K562 (cell line): ENCODE results near the gene DYNC1H1. TPM values are rescaled to one million over a fixed set of nuclear protein-coding genes. Genes with fewer than 3 reads are reported as not detected.

Experiments used
- FOSL1 ChIP-seq: fragments of 200-800 bp; sonication (Bioruptor generic); conservative IDR thresholded peaks from 2 replicates; pipeline ENCODE4 v1.6.1; 2016; ENCODE audit warnings: missing genetic modification characterization, missing compliant biosample characterization
- ZNF165 ChIP-seq: fragments of 250-450 bp; sonication (Bioruptor Pico); IDR thresholded peaks from 2 replicates; pipeline ENCODE4 v1.4.0; 2020; ENCODE audit warnings: borderline replicate concordance
- ZNF445 ChIP-seq: fragments of 250-450 bp; sonication (Bioruptor Pico); IDR thresholded peaks from 2 replicates; pipeline ENCODE4 v1.4.0; 2020; ENCODE audit warnings: low read depth, mild to moderate bottlenecking, moderate library complexity
- polyA plus RNA-seq, 8 experiments: library from polyadenylated mRNA; depleted of rRNA in 4 of 8; stranded (reverse) in 5 of 8; unstranded in 3 of 8; fragments of >200 nt; fragmentation: Nextera tagmentation in 2 of 8; fragmentation: Illumina TruSeq in 1 of 8; extraction: Ambion mirVana in 2 of 8; extraction: Trizol in 1 of 8; gene quantifications; 2 replicates each; pipeline versions ENCODE4 v1.2.1 to v1.2.3, GENCODE V29; 2011 to 2014; ENCODE audit warnings: inconsistent platforms in 1 of 8, missing spikeins in 1 of 8
- total RNA-seq, 7 experiments: library from RNA; depleted of rRNA in 6 of 7; stranded (reverse); fragments of >200 nt in 6 of 7; fragmentation: Illumina TruSeq in 2 of 7; extraction: Trizol in 2 of 7; gene quantifications; 2 replicates each; pipeline versions ENCODE4 v1.2.1 to v1.2.3, GENCODE V29; 2011 to 2021; ENCODE audit warnings: low replicate concordance in 1 of 7
- TF ChIP-seq, protein P1 (sequence below), 3 experiments: IDR thresholded peaks in 2 of 3; conservative IDR thresholded peaks in 1 of 3; 2 replicates each; pipeline ENCODE4 v1.5.1; 2011 to 2012; ENCODE audit warnings: low read length in 3 of 3, mild to moderate bottlenecking in 3 of 3, control low read depth in 2 of 3, improper control_type of control experiment in 1 of 3, inconsistent platforms in 1 of 3, low read depth in 1 of 3, mixed read lengths in 1 of 3, moderate library complexity in 1 of 3; ENCODE audit not compliant: insufficient read depth in 2 of 3
- TF ChIP-seq, protein P2 (sequence below): fragments of 450-650 bp; formaldehyde crosslinking; IDR thresholded peaks from 2 replicates; pipeline ENCODE4 v1.4.0; 2022; ENCODE audit warnings: missing genetic modification characterization
- TF ChIP-seq, protein P3 (sequence below): fragments of 450-650 bp; IDR thresholded peaks from 2 replicates; pipeline ENCODE4 v1.6.1; 2017; ENCODE audit warnings: mild to moderate bottlenecking, moderate library complexity
- TF ChIP-seq, protein P4 (sequence below): fragments of 450-650 bp; IDR thresholded peaks from 2 replicates; pipeline ENCODE4 v1.6.1; 2016; ENCODE audit warnings: mild to moderate bottlenecking
- TF ChIP-seq, protein P5 (sequence below): sonication (generic); formaldehyde crosslinking; IDR thresholded peaks from 2 replicates; pipeline ENCODE4 v1.8.1; 2023; ENCODE audit warnings: mild to moderate bottlenecking, missing genetic modification reagents
- TF ChIP-seq, protein P6 (sequence below): fragments of 250-450 bp; sonication (Bioruptor Pico); IDR thresholded peaks from 2 replicates; pipeline ENCODE4 v1.5.1; 2021; ENCODE audit warnings: mild to moderate bottlenecking
- TF ChIP-seq, protein P7 (sequence below), 2 experiments: fragments of 200-800 bp in 1 of 2; sonication (Bioruptor generic) in 1 of 2; sonication (generic) in 1 of 2; formaldehyde crosslinking in 1 of 2; IDR thresholded peaks in 1 of 2; conservative IDR thresholded peaks in 1 of 2; 2 replicates each; pipeline versions ENCODE4 v1.5.0 to v1.6.1; 2016 to 2020; ENCODE audit warnings: missing compliant biosample characterization in 1 of 2, missing genetic modification characterization in 1 of 2, missing genetic modification reagents in 1 of 2
- TF ChIP-seq, protein P8 (sequence below): sonication (generic); formaldehyde crosslinking; IDR thresholded peaks from 2 replicates; pipeline ENCODE4 v1.8.0; 2022; ENCODE audit warnings: missing genetic modification reagents, mild to moderate bottlenecking, moderate library complexity, borderline replicate concordance

DYNC1H1 gene
- total and polyA plus RNA-seq, 9 of the 15 experiments (the other 6 are each of a cell fraction or from before 2014, with no cell fraction given), result 31.9 to 335 (median 115) TPM

DNA sequence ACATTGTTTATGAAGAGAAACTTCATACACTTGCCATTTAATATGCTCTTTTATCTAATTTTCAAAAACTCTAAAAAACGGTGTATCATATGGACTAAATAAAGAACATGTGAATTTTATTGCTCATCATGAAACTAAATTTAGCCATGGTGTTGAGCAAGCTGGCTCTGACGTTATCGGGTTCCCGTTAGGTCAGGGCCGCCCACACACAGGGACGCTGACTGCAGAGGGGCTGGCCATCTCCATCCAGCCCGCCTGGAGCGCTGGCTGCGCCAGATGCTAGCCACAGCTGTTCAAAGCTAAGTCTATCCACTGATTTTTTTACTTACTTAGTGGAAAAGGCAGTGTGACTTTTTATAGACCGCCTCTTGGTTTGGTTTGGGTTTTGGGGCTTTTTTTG, 36.5 kb upstream of the DYNC1H1 start (continued):
- TF ChIP-seq, protein P1, sequence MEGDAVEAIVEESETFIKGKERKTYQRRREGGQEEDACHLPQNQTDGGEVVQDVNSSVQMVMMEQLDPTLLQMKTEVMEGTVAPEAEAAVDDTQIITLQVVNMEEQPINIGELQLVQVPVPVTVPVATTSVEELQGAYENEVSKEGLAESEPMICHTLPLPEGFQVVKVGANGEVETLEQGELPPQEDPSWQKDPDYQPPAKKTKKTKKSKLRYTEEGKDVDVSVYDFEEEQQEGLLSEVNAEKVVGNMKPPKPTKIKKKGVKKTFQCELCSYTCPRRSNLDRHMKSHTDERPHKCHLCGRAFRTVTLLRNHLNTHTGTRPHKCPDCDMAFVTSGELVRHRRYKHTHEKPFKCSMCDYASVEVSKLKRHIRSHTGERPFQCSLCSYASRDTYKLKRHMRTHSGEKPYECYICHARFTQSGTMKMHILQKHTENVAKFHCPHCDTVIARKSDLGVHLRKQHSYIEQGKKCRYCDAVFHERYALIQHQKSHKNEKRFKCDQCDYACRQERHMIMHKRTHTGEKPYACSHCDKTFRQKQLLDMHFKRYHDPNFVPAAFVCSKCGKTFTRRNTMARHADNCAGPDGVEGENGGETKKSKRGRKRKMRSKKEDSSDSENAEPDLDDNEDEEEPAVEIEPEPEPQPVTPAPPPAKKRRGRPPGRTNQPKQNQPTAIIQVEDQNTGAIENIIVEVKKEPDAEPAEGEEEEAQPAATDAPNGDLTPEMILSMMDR (IDR thresholded peaks at IDR 0.05 in 2 of 3, conservative IDR thresholded peaks at IDR 0.05 in 1 of 3; ENCODE audit: insufficient read depth in 2 of 3, low read depth in 1 of 3, low read length in 3 of 3), result peak in 1 of 3 experiments; percentile 7; a peak in 1 of 6 replicates
- TF ChIP-seq FOSL1, result peak; percentile 58
- TF ChIP-seq, protein P2, sequence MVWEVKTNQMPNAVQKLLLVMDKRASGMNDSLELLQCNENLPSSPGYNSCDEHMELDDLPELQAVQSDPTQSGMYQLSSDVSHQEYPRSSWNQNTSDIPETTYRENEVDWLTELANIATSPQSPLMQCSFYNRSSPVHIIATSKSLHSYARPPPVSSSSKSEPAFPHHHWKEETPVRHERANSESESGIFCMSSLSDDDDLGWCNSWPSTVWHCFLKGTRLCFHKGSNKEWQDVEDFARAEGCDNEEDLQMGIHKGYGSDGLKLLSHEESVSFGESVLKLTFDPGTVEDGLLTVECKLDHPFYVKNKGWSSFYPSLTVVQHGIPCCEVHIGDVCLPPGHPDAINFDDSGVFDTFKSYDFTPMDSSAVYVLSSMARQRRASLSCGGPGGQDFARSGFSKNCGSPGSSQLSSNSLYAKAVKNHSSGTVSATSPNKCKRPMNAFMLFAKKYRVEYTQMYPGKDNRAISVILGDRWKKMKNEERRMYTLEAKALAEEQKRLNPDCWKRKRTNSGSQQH, result no peak
- TF ChIP-seq, protein P3, sequence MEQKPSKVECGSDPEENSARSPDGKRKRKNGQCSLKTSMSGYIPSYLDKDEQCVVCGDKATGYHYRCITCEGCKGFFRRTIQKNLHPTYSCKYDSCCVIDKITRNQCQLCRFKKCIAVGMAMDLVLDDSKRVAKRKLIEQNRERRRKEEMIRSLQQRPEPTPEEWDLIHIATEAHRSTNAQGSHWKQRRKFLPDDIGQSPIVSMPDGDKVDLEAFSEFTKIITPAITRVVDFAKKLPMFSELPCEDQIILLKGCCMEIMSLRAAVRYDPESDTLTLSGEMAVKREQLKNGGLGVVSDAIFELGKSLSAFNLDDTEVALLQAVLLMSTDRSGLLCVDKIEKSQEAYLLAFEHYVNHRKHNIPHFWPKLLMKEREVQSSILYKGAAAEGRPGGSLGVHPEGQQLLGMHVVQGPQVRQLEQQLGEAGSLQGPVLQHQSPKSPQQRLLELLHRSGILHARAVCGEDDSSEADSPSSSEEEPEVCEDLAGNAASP, result peak; percentile 75
- TF ChIP-seq, protein P4, sequence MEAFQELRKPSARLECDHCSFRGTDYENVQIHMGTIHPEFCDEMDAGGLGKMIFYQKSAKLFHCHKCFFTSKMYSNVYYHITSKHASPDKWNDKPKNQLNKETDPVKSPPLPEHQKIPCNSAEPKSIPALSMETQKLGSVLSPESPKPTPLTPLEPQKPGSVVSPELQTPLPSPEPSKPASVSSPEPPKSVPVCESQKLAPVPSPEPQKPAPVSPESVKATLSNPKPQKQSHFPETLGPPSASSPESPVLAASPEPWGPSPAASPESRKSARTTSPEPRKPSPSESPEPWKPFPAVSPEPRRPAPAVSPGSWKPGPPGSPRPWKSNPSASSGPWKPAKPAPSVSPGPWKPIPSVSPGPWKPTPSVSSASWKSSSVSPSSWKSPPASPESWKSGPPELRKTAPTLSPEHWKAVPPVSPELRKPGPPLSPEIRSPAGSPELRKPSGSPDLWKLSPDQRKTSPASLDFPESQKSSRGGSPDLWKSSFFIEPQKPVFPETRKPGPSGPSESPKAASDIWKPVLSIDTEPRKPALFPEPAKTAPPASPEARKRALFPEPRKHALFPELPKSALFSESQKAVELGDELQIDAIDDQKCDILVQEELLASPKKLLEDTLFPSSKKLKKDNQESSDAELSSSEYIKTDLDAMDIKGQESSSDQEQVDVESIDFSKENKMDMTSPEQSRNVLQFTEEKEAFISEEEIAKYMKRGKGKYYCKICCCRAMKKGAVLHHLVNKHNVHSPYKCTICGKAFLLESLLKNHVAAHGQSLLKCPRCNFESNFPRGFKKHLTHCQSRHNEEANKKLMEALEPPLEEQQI, result no peak
- TF ChIP-seq, protein P5, sequence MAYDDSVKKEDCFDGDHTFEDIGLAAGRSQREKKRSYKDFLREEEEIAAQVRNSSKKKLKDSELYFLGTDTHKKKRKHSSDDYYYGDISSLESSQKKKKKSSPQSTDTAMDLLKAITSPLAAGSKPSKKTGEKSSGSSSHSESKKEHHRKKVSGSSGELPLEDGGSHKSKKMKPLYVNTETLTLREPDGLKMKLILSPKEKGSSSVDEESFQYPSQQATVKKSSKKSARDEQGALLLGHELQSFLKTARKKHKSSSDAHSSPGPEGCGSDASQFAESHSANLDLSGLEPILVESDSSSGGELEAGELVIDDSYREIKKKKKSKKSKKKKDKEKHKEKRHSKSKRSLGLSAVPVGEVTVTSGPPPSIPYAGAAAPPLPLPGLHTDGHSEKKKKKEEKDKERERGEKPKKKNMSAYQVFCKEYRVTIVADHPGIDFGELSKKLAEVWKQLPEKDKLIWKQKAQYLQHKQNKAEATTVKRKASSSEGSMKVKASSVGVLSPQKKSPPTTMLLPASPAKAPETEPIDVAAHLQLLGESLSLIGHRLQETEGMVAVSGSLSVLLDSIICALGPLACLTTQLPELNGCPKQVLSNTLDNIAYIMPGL (CRISPR knock-in tag), result no peak
- TF ChIP-seq, protein P6, sequence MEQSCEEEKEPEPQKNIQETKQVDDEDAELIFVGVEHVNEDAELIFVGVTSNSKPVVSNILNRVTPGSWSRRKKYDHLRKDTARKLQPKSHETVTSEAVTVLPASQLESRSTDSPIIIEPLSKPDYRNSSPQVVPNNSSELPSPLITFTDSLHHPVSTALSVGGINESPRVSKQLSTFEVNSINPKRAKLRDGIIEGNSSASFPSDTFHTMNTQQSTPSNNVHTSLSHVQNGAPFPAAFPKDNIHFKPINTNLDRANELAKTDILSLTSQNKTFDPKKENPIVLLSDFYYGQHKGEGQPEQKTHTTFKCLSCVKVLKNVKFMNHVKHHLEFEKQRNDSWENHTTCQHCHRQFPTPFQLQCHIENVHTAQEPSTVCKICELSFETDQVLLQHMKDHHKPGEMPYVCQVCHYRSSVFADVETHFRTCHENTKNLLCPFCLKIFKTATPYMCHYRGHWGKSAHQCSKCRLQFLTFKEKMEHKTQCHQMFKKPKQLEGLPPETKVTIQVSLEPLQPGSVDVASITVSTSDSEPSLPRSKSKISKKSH (CRISPR knock-in tag), result no peak
- TF ChIP-seq ZNF445, result no peak
- no peak for TF ChIP-seq ZNF165 (CRISPR knock-in tag)
- TF ChIP-seq, protein P7, sequence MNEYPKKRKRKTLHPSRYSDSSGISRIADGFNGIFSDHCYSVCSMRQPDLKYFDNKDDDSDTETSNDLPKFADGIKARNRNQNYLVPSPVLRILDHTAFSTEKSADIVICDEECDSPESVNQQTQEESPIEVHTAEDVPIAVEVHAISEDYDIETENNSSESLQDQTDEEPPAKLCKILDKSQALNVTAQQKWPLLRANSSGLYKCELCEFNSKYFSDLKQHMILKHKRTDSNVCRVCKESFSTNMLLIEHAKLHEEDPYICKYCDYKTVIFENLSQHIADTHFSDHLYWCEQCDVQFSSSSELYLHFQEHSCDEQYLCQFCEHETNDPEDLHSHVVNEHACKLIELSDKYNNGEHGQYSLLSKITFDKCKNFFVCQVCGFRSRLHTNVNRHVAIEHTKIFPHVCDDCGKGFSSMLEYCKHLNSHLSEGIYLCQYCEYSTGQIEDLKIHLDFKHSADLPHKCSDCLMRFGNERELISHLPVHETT (CRISPR knock-in tag; conservative IDR thresholded peaks at IDR 0.05 in 1 of 2, IDR thresholded peaks at IDR 0.05 in 1 of 2), result peak in 1 of 2 experiments; percentile 43; a peak in 1 of 4 replicates
- TF ChIP-seq, protein P8, sequence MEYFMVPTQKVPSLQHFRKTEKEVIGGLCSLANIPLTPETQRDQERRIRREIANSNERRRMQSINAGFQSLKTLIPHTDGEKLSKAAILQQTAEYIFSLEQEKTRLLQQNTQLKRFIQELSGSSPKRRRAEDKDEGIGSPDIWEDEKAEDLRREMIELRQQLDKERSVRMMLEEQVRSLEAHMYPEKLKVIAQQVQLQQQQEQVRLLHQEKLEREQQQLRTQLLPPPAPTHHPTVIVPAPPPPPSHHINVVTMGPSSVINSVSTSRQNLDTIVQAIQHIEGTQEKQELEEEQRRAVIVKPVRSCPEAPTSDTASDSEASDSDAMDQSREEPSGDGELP (CRISPR knock-in tag), result peak; percentile 94
